HEK293 (cell line): ENCODE data around the gene SPDYC.
A peak's percentile ranks its signal among the peaks of the same experiment; 100 is the strongest.

Source experiments
- KLF7 ChIP-seq: fragments of 450-650 bp; formaldehyde crosslinking; IDR thresholded peaks from 2 replicates; pipeline ENCODE4 v1.5.1; 2016; ENCODE audit warnings: missing biosample characterization, missing genetic modification characterization, borderline replicate concordance
- MEIS1 ChIP-seq: sonication (generic); formaldehyde crosslinking; IDR thresholded peaks from 2 replicates; pipeline ENCODE4 v1.8.1; 2022; ENCODE audit warnings: missing genetic modification reagents, mild to moderate bottlenecking, borderline replicate concordance
- PRDM1 ChIP-seq: fragments of 450-650 bp; formaldehyde crosslinking; IDR thresholded peaks from 2 replicates; pipeline ENCODE4; 2016; ENCODE audit warnings: missing biosample characterization, missing genetic modification characterization
- TCF7L2 ChIP-seq: IDR thresholded peaks from 2 replicates; pipeline ENCODE4 v1.6.1; 2011; ENCODE audit warnings: low read depth, mild to moderate bottlenecking, inconsistent platforms, low read length, moderate library complexity, borderline replicate concordance
- WT1 ChIP-seq: fragments of 450-650 bp; formaldehyde crosslinking; IDR thresholded peaks from 2 replicates; pipeline ENCODE4 v1.5.1; 2016; ENCODE audit warnings: missing biosample characterization, missing genetic modification characterization
- YY2 ChIP-seq: fragments of 450-650 bp; formaldehyde crosslinking; IDR thresholded peaks from 2 replicates; pipeline ENCODE4 v1.5.1; 2016; ENCODE audit warnings: missing biosample characterization, missing genetic modification characterization
- ZBTB17 ChIP-seq: fragments of 450-650 bp; formaldehyde crosslinking; IDR thresholded peaks from 2 replicates; pipeline ENCODE4 v1.5.1; 2016; ENCODE audit warnings: missing biosample characterization, missing genetic modification characterization
- ZNF223 ChIP-seq: fragments of 450-650 bp; formaldehyde crosslinking; IDR thresholded peaks from 2 replicates; pipeline ENCODE4 v1.5.1; 2016; ENCODE audit warnings: missing biosample characterization, missing genetic modification characterization
- ZNF311 ChIP-seq: fragments of 450-650 bp; formaldehyde crosslinking; IDR thresholded peaks from 2 replicates; pipeline ENCODE4 v1.5.1; 2017; ENCODE audit warnings: missing biosample characterization, missing genetic modification characterization, borderline replicate concordance
- TF ChIP-seq, protein P1 (sequence below): fragments of 450-650 bp; formaldehyde crosslinking; IDR thresholded peaks from 2 replicates; pipeline ENCODE4 v1.5.1; 2016; ENCODE audit warnings: missing biosample characterization, missing genetic modification characterization
- TF ChIP-seq, protein P2 (sequence below): fragments of 450-650 bp; formaldehyde crosslinking; IDR thresholded peaks from 2 replicates; pipeline ENCODE4 v1.5.1; 2016; ENCODE audit warnings: missing biosample characterization, missing genetic modification characterization
- TF ChIP-seq, protein P3 (sequence below): fragments of 450-650 bp; formaldehyde crosslinking; IDR thresholded peaks from 2 replicates; pipeline ENCODE4 v1.5.1; 2016; ENCODE audit warnings: missing biosample characterization, missing genetic modification characterization
- TF ChIP-seq, protein P4 (sequence below): fragments of 450-650 bp; formaldehyde crosslinking; IDR thresholded peaks from 2 replicates; pipeline ENCODE4 v1.5.1; 2016; ENCODE audit warnings: missing biosample characterization, missing genetic modification characterization

DNA sequence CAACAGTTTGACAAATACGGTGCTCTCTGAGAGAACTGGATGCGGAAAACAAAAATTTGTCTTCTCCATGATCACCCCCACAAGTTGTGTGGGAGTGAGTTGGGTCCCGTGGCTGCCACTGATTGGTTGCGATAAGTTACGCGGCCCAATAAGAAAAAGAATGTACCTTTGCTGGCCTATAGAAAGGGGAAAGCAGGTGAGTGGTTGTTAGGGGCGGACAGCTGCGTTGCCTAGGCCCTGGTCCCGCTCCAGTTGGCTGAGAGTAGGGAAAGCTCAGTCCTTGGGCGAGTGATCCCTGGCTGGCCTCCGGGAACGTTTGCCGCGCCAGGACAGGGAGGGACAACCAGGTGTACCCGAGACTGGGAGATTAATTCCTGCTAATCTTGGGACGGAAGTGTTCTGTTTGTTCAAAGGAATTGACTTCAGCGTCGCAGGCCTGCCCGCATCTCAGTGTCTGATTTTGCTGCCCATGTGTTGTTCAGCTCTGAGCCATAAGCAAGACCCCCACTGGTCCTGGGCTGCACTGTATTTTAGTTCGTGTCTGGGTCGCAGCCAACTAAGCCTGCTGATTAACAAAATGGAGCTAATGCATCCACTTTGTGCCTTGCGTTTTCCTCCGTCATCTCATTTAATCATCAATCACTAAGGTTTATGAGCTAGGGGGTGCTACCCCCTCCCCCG lies 34.9 kb upstream of the SPDYC start:
- TF ChIP-seq, protein P1, sequence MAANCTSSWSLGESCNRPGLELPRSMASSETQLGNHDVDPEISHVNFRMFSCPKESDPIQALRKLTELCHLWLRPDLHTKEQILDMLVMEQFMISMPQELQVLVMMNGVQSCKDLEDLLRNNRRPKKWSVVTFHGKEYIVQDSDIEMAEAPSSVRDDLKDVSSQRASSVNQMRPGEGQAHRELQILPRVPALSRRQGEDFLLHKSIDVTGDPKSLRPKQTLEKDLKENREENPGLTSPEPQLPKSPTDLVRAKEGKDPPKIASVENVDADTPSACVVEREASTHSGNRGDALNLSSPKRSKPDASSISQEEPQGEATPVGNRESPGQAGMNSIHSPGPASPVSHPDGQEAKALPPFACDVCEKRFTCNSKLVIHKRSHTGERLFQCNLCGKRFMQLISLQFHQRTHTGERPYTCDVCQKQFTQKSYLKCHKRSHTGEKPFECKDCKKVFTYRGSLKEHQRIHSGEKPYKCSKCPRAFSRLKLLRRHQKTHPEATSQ (tag by site-specific recombination) = no peak
- TF ChIP-seq ZNF223 (tag by site-specific recombination) (no peak), TCF7L2 (no peak), ZBTB17 (tag by site-specific recombination) (peak; percentile 18), KLF7 (tag by site-specific recombination) (no peak), PRDM1 (tag by site-specific recombination) (peak; percentile 80), MEIS1 (CRISPR knock-in tag) (no peak), YY2 (tag by site-specific recombination) (no peak), WT1 (tag by site-specific recombination) (no peak), ZNF311 (tag by site-specific recombination) (no peak)
- TF ChIP-seq, protein P2, sequence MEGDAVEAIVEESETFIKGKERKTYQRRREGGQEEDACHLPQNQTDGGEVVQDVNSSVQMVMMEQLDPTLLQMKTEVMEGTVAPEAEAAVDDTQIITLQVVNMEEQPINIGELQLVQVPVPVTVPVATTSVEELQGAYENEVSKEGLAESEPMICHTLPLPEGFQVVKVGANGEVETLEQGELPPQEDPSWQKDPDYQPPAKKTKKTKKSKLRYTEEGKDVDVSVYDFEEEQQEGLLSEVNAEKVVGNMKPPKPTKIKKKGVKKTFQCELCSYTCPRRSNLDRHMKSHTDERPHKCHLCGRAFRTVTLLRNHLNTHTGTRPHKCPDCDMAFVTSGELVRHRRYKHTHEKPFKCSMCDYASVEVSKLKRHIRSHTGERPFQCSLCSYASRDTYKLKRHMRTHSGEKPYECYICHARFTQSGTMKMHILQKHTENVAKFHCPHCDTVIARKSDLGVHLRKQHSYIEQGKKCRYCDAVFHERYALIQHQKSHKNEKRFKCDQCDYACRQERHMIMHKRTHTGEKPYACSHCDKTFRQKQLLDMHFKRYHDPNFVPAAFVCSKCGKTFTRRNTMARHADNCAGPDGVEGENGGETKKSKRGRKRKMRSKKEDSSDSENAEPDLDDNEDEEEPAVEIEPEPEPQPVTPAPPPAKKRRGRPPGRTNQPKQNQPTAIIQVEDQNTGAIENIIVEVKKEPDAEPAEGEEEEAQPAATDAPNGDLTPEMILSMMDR (tag by site-specific recombination) = no peak
- TF ChIP-seq, protein P3, sequence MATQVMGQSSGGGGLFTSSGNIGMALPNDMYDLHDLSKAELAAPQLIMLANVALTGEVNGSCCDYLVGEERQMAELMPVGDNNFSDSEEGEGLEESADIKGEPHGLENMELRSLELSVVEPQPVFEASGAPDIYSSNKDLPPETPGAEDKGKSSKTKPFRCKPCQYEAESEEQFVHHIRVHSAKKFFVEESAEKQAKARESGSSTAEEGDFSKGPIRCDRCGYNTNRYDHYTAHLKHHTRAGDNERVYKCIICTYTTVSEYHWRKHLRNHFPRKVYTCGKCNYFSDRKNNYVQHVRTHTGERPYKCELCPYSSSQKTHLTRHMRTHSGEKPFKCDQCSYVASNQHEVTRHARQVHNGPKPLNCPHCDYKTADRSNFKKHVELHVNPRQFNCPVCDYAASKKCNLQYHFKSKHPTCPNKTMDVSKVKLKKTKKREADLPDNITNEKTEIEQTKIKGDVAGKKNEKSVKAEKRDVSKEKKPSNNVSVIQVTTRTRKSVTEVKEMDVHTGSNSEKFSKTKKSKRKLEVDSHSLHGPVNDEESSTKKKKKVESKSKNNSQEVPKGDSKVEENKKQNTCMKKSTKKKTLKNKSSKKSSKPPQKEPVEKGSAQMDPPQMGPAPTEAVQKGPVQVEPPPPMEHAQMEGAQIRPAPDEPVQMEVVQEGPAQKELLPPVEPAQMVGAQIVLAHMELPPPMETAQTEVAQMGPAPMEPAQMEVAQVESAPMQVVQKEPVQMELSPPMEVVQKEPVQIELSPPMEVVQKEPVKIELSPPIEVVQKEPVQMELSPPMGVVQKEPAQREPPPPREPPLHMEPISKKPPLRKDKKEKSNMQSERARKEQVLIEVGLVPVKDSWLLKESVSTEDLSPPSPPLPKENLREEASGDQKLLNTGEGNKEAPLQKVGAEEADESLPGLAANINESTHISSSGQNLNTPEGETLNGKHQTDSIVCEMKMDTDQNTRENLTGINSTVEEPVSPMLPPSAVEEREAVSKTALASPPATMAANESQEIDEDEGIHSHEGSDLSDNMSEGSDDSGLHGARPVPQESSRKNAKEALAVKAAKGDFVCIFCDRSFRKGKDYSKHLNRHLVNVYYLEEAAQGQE = no peak
- TF ChIP-seq, protein P4, sequence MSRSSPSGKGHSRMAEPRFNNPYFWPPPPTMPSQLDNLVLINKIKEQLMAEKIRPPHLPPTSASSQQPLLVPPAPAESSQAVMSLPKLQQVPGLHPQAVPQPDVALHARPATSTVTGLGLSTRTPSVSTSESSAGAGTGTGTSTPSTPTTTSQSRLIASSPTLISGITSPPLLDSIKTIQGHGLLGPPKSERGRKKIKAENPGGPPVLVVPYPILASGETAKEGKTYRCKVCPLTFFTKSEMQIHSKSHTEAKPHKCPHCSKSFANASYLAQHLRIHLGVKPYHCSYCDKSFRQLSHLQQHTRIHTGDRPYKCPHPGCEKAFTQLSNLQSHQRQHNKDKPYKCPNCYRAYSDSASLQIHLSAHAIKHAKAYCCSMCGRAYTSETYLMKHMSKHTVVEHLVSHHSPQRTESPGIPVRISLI (tag by site-specific recombination) = no peak
